ENCODE measurements around the gene GALR1.
"Not testable (repeated sequence)": the region's sequence is repeated elsewhere in the genome, so short reads cannot be mapped to it uniquely, and the experiment has no call there.

The GALR1 gene

GRCh38 chr18:77222464-77222863, 27.2 kb upstream of the GALR1 start:
- DNase-seq (ENCODE audit: extremely low read depth, low read depth): no peak
- no peak for TF ChIP-seq CTCF (IDR thresholded peaks at IDR 0.05; ENCODE audit: low read depth, low read length)

GRCh38 chr18:77223221-77223639, 26.4 kb upstream of the GALR1 start:
- DNase-seq (ENCODE audit: extremely low read depth, low read depth): no peak
- TF ChIP-seq CTCF (IDR thresholded peaks at IDR 0.05; ENCODE audit: low read depth, low read length): no peak

- TF ChIP-seq CTCF (IDR thresholded peaks at IDR 0.05; ENCODE audit: low read depth, low read length): no peak
- DNase-seq (ENCODE audit: extremely low read depth, low read depth): no peak
Measured at GRCh38 chr18:77223653-77224052, 26.0 kb upstream of the GALR1 start.

GRCh38 chr18:77230645-77231044, 19.0 kb upstream of the GALR1 start:
- TF ChIP-seq CTCF (IDR thresholded peaks at IDR 0.05; ENCODE audit: low read depth, low read length): no peak
- no peak for DNase-seq (ENCODE audit: extremely low read depth, low read depth)

GRCh38 chr18:77234504-77235365, 14.9 kb upstream of the GALR1 start:
- DNase-seq (ENCODE audit: extremely low read depth, low read depth): no peak
- no peak for TF ChIP-seq CTCF (IDR thresholded peaks at IDR 0.05; ENCODE audit: low read depth, low read length)

GRCh38 chr18:77239285-77239684, 10.4 kb upstream of the GALR1 start:
- DNase-seq (ENCODE audit: extremely low read depth, low read depth): not testable (repeated sequence)

GRCh38 chr18:77248873-77249568, 627 bp upstream of the GALR1 start:
- no peak for DNase-seq (ENCODE audit: extremely low read depth, low read depth)
- no peak for TF ChIP-seq CTCF (IDR thresholded peaks at IDR 0.05; ENCODE audit: low read depth, low read length)

All from AG09319 (cell line).